SU-DHL-6 (cell line): ENCODE results near the gene LRRC8A.

Source experiments
- H2AFZ ChIP-seq: fragments of 200-600 bp; sonication (generic); 2 replicates; pipeline ENCODE4 v1.6.1; 2014; ENCODE audit warnings: low read depth, mild to moderate bottlenecking, moderate library complexity, mixed read lengths, antibody characterized with exemption, low read length; ENCODE audit not compliant: severe bottlenecking
- H3F3A ChIP-seq: fragments of 200-600 bp; shearing (Covaris generic); 2 replicates; pipeline ENCODE4 v1.6.0; 2016; ENCODE audit warnings: antibody characterized with exemption, mild to moderate bottlenecking; ENCODE audit not compliant: insufficient read depth
- H3K27ac ChIP-seq: fragments of 200-600 bp; sonication (generic); 2 replicates; pipeline ENCODE4 v1.5.1; 2016; ENCODE audit warnings: low read depth, mild to moderate bottlenecking, low read length, moderate library complexity, mixed read lengths
- H3K27me3 ChIP-seq: fragments of 200-600 bp; sonication (generic), shearing (Covaris generic); 2 replicates; pipeline ENCODE4 v1.6.0; 2014; ENCODE audit warnings: mild to moderate bottlenecking, low read length
- H3K36me3 ChIP-seq: fragments of 200-600 bp; sonication (generic); 2 replicates; pipeline ENCODE4 v1.6.1; 2014; ENCODE audit warnings: mild to moderate bottlenecking, low read length, mixed read lengths
- H3K4me2 ChIP-seq: fragments of 300-600, 200-600 bp; shearing (Covaris generic), sonication (generic); 2 replicates; pipeline ENCODE4 v1.6.0; 2014; ENCODE audit warnings: low read length, low read depth, mild to moderate bottlenecking; ENCODE audit not compliant: poor library complexity, severe bottlenecking
- H3K4me3 ChIP-seq: fragments of 200-600 bp; sonication (generic); 2 replicates; pipeline ENCODE4 v1.5.1; 2014; ENCODE audit warnings: antibody characterized with exemption, low read length, mild to moderate bottlenecking, mixed read lengths; ENCODE audit not compliant: insufficient read depth, poor library complexity, severe bottlenecking
- H3K79me2 ChIP-seq: fragments of 200-600 bp; sonication (generic); 2 replicates; pipeline ENCODE4 v1.6.1; 2014; ENCODE audit warnings: mild to moderate bottlenecking, low read length, moderate library complexity; ENCODE audit not compliant: insufficient read depth
- H3K9ac ChIP-seq: fragments of 200-600 bp; sonication (generic); 2 replicates; pipeline ENCODE4 v1.7.0; 2014; ENCODE audit warnings: mild to moderate bottlenecking, low read length
- H3K9me2 ChIP-seq: fragments of 200-600 bp; sonication (generic); replicated peaks from 2 replicates; pipeline ENCODE4 v1.6.1; 2014; ENCODE audit warnings: low read length; ENCODE audit not compliant: insufficient read depth
- H3K9me3 ChIP-seq: fragments of 200-600 bp; sonication (generic); 2 replicates; pipeline ENCODE4 v1.6.1; 2014; ENCODE audit warnings: low read length, mixed read lengths; ENCODE audit not compliant: insufficient read depth
- H4K20me1 ChIP-seq: fragments of 200-600 bp; sonication (generic); 2 replicates; pipeline ENCODE4 v1.6.1; 2014; ENCODE audit warnings: low read depth, mild to moderate bottlenecking, antibody characterized with exemption, low read length, moderate library complexity, mixed read lengths
- CTCF ChIP-seq: fragments of 200-600 bp; sonication (generic); IDR thresholded peaks from one replicate; pipeline ENCODE4 v1.5.1; 2017; ENCODE audit warnings: antibody characterized with exemption, mild to moderate bottlenecking, low read length, moderate library complexity; ENCODE audit not compliant: insufficient read depth, poor library complexity, severe bottlenecking
- EZH2phosphoT487 ChIP-seq: fragments of 200-600 bp; sonication (generic), shearing (Covaris generic); conservative IDR thresholded peaks from 2 replicates; pipeline ENCODE4 v1.6.1; 2018; ENCODE audit warnings: mild to moderate bottlenecking, antibody characterized with exemption, low read length, moderate library complexity, mixed read lengths

The LRRC8A gene

GRCh38 chr9:128882677-128883603, 1.0 kb downstream of the LRRC8A start:
- no peaks in the 10 kb centered on the region for H3K36me3 ChIP-seq
- H3K27ac ChIP-seq: peak overlapping the region; percentile 97
- TF ChIP-seq EZH2phosphoT487: no peak
- no peak for TF ChIP-seq CTCF
- H4K20me1 ChIP-seq: no peaks in the 10 kb centered on the region
- H3K9ac ChIP-seq: peak overlapping the region; percentile 97
- peaks cover 80% of the 10 kb centered on the region for H3K79me2 ChIP-seq
- no peaks in the 10 kb centered on the region for H3K27me3 ChIP-seq
- H3K9me2 ChIP-seq: no peaks in the 10 kb centered on the region
- peak overlapping the region; percentile 85 for H3K4me2 ChIP-seq
- H3K4me3 ChIP-seq: peak overlapping the region; percentile 88
- H3K9me3 ChIP-seq: no peaks in the 10 kb centered on the region
- H3F3A ChIP-seq: peaks cover 20% of the 10 kb centered on the region
- H2AFZ ChIP-seq: no peak overlapping the region

GRCh38 chr9:128884164-128884563, 2.2 kb downstream of the LRRC8A start:
- H3F3A ChIP-seq: peaks cover 20% of the 10 kb centered on the region
- H2AFZ ChIP-seq: no peak overlapping the region
- H3K79me2 ChIP-seq: peaks cover 82% of the 10 kb centered on the region
- H3K9me2 ChIP-seq: no peaks in the 10 kb centered on the region
- H4K20me1 ChIP-seq: no peaks in the 10 kb centered on the region
- H3K4me3 ChIP-seq: no peak overlapping the region
- H3K4me2 ChIP-seq: peak overlapping the region; percentile 85
- TF ChIP-seq EZH2phosphoT487 (no peak), CTCF (no peak)
- no peaks in the 10 kb centered on the region for H3K27me3 ChIP-seq
- H3K9me3 ChIP-seq: no peaks in the 10 kb centered on the region
- H3K27ac ChIP-seq: no peak overlapping the region
- H3K9ac ChIP-seq: peak overlapping the region; percentile 97; the same call in 1 of the 2 replicates
- H3K36me3 ChIP-seq: no peaks in the 10 kb centered on the region

- TF ChIP-seq EZH2phosphoT487: no peak
- TF ChIP-seq CTCF: no peak
- Histone ChIP-seq H3K27ac (no peak overlapping the region), H3K9me2 (no peaks in the 10 kb centered on the region), H3F3A (peaks cover 10% of the 10 kb centered on the region), H3K4me3 (no peak overlapping the region), H3K9me3 (no peaks in the 10 kb centered on the region), H3K4me2 (no peak overlapping the region), H2AFZ (no peak overlapping the region), H4K20me1 (no peaks in the 10 kb centered on the region; the same call in 1 of the 2 replicates), H3K36me3 (no peaks in the 10 kb centered on the region), H3K27me3 (no peaks in the 10 kb centered on the region), H3K9ac (no peak overlapping the region), H3K79me2 (peaks cover 72% of the 10 kb centered on the region)
Observed at GRCh38 chr9:128885376-128885775, 3.4 kb downstream of the LRRC8A start.
